PFSK-1 (cell line): ENCODE data around the gene CBL.

Source experiments
- POLR2AphosphoS5 ChIP-seq: IDR thresholded peaks from 2 replicates; pipeline ENCODE4 v1.6.1; 2012; ENCODE audit warnings: low read depth, mild to moderate bottlenecking, control low read depth, low read length, moderate library complexity
- REST ChIP-seq, 2 experiments: IDR thresholded peaks; 2 replicates each; pipeline versions ENCODE4 v1.6.1 to v1.8.0; 2011 to 2012; ENCODE audit warnings: low read depth in 2 of 2, low read length in 2 of 2, control low read depth in 1 of 2, inconsistent platforms in 1 of 2, mild to moderate bottlenecking in 1 of 2, moderate library complexity in 1 of 2; ENCODE audit not compliant: insufficient read depth in 1 of 2
- TAF1 ChIP-seq: IDR thresholded peaks from 2 replicates; pipeline ENCODE4 v1.6.1; 2012; ENCODE audit warnings: low read length, control low read depth, borderline replicate concordance; ENCODE audit not compliant: insufficient read depth

GRCh38 chr11:119273721-119274120 lies 67.6 kb downstream of the CBL start:
- TF ChIP-seq TAF1 (no peak), POLR2AphosphoS5 (no peak), REST (IDR thresholded peaks at IDR 0.05; ENCODE audit: insufficient read depth in 1 of 2, low read depth in 2 of 2, low read length in 2 of 2) (no peak)
